ENCODE data around the gene CDC42BPB.

Gene CDC42BPB

GRCh38 chr14:103015426-103015825 is 41.9 kb downstream of the CDC42BPB start:
- DNase-seq = no peak

GRCh38 chr14:103014466-103015228 is 42.7 kb downstream of the CDC42BPB start:
- no peak for DNase-seq

GRCh38 chr14:103013028-103013427 is 44.3 kb downstream of the CDC42BPB start:
- DNase-seq = no peak

- DNase-seq = no peak
These were observed 47.8 kb downstream of the CDC42BPB start for GRCh38 chr14:103009559-103009958.

- no peak for DNase-seq
These were observed 48.5 kb downstream of the CDC42BPB start for GRCh38 chr14:103008768-103009357.

GRCh38 chr14:103008126-103008525 is 49.2 kb downstream of the CDC42BPB start:
- no peak for DNase-seq

- DNase-seq = no peak
These were observed 49.8 kb downstream of the CDC42BPB start for GRCh38 chr14:103007555-103007954.

GRCh38 chr14:103006991-103007520 is 50.3 kb downstream of the CDC42BPB start:
- DNase-seq = no peak

GRCh38 chr14:103006106-103006505 is 51.2 kb downstream of the CDC42BPB start:
- DNase-seq = no peak

GRCh38 chr14:103003850-103004249 is 53.5 kb downstream of the CDC42BPB start:
- DNase-seq = no peak

GRCh38 chr14:103003351-103003615 is 54.1 kb downstream of the CDC42BPB start:
- no peak for DNase-seq

- DNase-seq = no peak
These were observed 54.6 kb downstream of the CDC42BPB start for GRCh38 chr14:103002578-103003350.

- no peak for DNase-seq
These were observed 55.5 kb downstream of the CDC42BPB start for GRCh38 chr14:103001651-103002396.

GRCh38 chr14:103001226-103001625 is 56.1 kb downstream of the CDC42BPB start:
- DNase-seq = no peak

- DNase-seq = no peak
These were observed 56.9 kb downstream of the CDC42BPB start for GRCh38 chr14:103000291-103000921.

- no peak for DNase-seq
These were observed 58.0 kb downstream of the CDC42BPB start for GRCh38 chr14:102999227-102999895.

GRCh38 chr14:102998393-102998792 is 59.0 kb downstream of the CDC42BPB start:
- DNase-seq = no peak

GRCh38 chr14:102996941-102997340 is 60.4 kb downstream of the CDC42BPB start:
- DNase-seq = no peak

GRCh38 chr14:102994689-102995088 is 62.7 kb downstream of the CDC42BPB start:
- DNase-seq = no peak

- no peak for DNase-seq
These were observed 63.8 kb downstream of the CDC42BPB start for GRCh38 chr14:102993523-102993922.

- no peak for DNase-seq
These were observed 66.0 kb downstream of the CDC42BPB start for GRCh38 chr14:102991376-102991775.

GRCh38 chr14:102988054-102988453 is 69.3 kb downstream of the CDC42BPB start:
- no peak for DNase-seq

All from activated CD8-positive, alpha-beta memory T cell treated with anti-CD3 and anti-CD28 coated beads, Interleukin-2, amount 50 U/mL, for 48 hours (primary cell).